ENCODE measurements around the gene N4BP2L1.
A peak's percentile ranks its signal among the peaks of the same experiment; 100 is the strongest.
"Not testable (repeated sequence)": the region's sequence is repeated elsewhere in the genome, so short reads cannot be mapped to it uniquely, and the experiment has no call there.

Gene N4BP2L1

DNA sequence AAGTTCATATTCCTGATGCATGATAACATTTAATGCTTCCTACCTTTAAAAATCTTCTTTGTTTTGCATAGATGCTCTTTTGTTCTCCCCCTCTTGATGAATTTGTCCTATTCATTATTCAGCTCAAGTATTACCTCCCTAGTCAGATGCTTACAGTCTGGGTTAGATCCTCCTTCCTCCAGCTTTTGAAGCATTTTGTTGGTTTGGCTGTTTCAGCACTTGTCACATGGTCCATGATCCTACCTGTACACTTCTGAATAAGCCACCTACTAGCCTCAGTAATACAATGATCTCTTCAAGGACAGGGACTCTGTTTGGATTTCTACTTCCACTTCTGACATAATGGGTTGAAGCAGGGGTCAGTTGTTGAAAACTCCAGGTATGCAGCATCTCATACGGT lies 37.4 kb downstream of the N4BP2L1 start:
- no peaks in the 10 kb centered on the region for H3K36me3 Mint-ChIP-seq
- H3K9me3 Mint-ChIP-seq: no peaks in the 10 kb centered on the region
- DNase-seq (ENCODE audit: low spot score in 2 of 2) (no peak), ATAC-seq (ENCODE audit: low read depth) (no peak)
- H3K4me1 Mint-ChIP-seq: peaks cover 2% of the 10 kb centered on the region
- H3K27ac Mint-ChIP-seq: no peak overlapping the region
- no peak overlapping the region for H3K4me3 Mint-ChIP-seq
- no peaks in the 10 kb centered on the region for H3K27me3 Mint-ChIP-seq

DNA sequence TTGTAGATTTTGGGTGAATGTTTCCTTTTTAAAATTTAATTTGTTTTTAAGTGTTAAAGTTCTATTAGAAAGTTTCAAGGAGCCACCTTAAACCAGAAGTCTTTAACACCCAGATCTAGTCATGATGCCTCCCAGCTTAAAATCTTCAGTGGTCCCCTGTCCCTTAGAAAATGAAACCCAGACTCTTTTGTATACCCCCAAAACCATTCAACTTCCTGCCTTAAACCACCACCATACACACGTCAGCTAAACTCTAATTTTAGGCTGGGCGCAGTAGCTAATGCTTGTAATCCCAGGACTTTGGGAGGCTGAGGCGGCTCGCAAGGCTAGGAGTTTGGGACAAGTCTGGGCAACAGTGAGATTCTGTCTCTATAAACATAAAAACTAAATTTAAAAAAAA lies 37.9 kb downstream of the N4BP2L1 start:
- Mint-ChIP-seq H3K27me3 (no peaks in the 10 kb centered on the region), H3K9me3 (no peaks in the 10 kb centered on the region), H3K4me3 (no peak overlapping the region), H3K36me3 (no peaks in the 10 kb centered on the region), H3K4me1 (peaks cover 2% of the 10 kb centered on the region), H3K27ac (no peak overlapping the region)
- DNase-seq (ENCODE audit: low spot score in 2 of 2) (no peak), ATAC-seq (ENCODE audit: low read depth) (no peak)

DNA sequence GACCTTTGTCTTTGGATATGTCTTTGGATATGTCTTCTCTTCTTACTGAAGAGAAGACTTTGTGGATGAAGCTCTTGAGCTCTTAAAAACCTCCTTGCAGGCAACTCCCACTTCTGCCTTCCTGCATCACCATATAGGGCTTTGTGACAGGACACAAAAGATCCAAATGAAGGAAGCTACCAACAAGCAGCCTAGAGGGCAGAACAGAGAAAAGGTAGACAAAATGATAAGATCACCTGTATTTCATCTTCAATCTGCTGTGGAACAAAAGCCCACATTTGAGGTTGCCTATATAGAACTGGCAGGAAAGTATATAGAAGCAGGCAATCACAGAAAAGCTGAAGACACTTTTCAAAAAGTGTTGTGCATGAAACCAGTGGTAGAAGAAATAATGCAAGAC lies 42.5 kb downstream of the N4BP2L1 start:
- Mint-ChIP-seq H3K4me1 (peaks cover under 1% of the 10 kb centered on the region), H3K36me3 (no peaks in the 10 kb centered on the region), H3K27ac (no peak overlapping the region), H3K27me3 (no peaks in the 10 kb centered on the region), H3K9me3 (no peaks in the 10 kb centered on the region), H3K4me3 (no peak overlapping the region)
- DNase-seq (ENCODE audit: low spot score in 2 of 2): no peak
- no peak for ATAC-seq (ENCODE audit: low read depth)

DNA sequence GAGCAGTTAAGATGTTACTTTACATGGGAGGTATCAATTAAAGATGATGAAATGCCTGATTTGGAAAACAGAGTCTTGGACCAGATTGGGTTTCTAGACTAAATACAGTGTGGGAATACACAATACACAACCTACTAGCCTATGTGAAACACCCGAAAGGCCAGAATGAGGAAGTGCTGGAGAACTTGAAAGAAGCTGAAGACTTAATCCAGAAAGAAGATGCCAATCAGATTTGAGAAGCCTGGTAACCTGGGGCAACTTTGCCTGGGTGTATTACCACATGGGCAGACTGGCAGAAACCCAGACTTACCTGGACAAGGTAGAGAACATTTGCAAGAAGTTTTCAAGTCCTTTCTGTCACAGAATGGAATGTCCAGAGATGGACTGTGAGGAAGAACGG lies 43.2 kb downstream of the N4BP2L1 start:
- Mint-ChIP-seq H3K4me3 (no peak overlapping the region), H3K4me1 (no peaks in the 10 kb centered on the region), H3K27ac (no peak overlapping the region), H3K27me3 (no peaks in the 10 kb centered on the region), H3K36me3 (no peaks in the 10 kb centered on the region), H3K9me3 (no peaks in the 10 kb centered on the region)
- peak; percentile 53 for ATAC-seq (ENCODE audit: low read depth)
- DNase-seq (ENCODE audit: low spot score in 2 of 2): no peak

DNA sequence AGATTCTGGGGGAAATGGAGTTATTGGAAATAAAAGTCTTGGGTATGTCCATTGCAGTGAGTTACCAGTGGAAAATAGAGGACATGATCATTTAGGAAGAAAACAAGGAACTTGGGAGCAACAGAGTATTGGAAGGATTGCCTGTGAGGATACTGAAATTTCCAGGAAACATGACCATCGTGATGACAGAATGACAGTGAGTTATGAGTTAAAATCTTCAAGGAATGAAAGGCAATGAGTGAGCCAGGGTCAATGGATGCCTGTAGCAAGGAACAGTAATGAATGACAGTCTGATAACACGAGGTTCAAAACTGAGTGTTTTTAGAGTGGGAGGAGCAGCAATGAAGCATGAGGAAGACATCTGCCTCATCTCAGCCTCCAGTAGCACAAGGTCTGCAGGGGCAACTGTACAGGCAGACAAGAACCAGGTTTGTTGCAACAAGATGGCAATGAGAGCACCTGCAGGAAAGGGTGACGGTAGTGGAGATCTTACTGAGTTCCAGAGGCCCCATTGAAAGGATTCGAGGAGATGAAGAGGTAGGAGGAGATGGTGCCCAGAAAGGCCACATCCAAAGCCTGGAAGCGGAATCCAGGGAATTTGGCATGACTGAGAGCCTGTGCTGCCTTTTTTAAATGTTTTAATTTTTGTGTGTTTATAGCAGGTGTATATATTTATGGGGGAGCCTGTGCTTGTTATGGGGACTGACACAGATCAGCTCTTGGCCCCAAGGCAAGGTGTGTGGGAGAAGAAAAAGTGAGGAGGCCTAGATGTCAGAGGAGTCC lies 43.9 kb downstream of the N4BP2L1 start:
- Mint-ChIP-seq H3K27ac (no peak overlapping the region), H3K27me3 (no peaks in the 10 kb centered on the region), H3K4me3 (no peak overlapping the region), H3K36me3 (peaks cover 2% of the 10 kb centered on the region), H3K4me1 (no peaks in the 10 kb centered on the region), H3K9me3 (no peaks in the 10 kb centered on the region)
- DNase-seq (ENCODE audit: low spot score in 2 of 2) (no peak), ATAC-seq (ENCODE audit: low read depth) (no peak)

DNA sequence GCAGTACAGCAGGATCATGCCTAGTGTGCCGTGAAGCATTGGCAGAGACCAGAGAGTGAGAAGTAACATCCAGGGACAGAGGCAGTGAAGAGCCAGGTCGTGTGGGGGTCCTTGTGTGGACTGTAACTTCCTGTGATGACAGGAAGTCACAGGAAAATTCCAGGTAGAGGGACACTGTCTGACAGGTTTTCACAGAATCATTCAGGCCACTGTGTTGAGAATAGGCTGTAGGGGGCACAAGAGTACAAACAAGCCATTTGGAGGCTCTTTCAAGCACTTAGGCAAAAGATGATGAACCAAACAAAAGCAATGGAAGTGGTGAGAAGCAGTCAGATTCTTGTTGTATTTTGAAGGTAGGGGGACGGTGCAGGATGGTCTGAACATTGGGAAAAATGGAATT lies 46.4 kb downstream of the N4BP2L1 start:
- Mint-ChIP-seq H3K4me1 (no peaks in the 10 kb centered on the region), H3K36me3 (peaks cover 4% of the 10 kb centered on the region), H3K27me3 (no peaks in the 10 kb centered on the region), H3K9me3 (no peaks in the 10 kb centered on the region), H3K27ac (no peak overlapping the region), H3K4me3 (no peak overlapping the region)
- no peak for ATAC-seq (ENCODE audit: low read depth)
- no peak for DNase-seq (ENCODE audit: low spot score in 2 of 2)

DNA sequence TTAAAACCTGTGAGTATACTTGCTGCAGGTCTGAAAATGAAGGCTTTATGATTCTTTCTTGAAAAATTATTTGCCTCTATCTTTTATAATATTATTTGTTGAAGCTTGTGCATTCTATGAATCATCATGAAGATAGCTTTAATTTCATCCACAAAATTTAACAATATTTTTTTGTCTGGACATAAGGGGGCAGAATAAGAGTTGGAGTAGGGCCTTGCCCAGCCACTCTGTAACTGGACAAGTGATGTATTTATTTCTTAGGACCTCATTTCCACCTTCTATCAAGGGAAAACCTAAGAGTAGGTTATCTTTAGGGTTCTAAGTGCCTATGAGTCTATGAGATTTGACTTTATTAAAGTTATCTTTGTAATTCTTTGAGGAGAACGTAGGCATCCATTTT lies 49.9 kb downstream of the N4BP2L1 start:
- H3K27me3 Mint-ChIP-seq: no peaks in the 10 kb centered on the region
- H3K36me3 Mint-ChIP-seq: peaks cover 21% of the 10 kb centered on the region
- no peak for DNase-seq (ENCODE audit: low spot score in 2 of 2)
- no peaks in the 10 kb centered on the region for H3K9me3 Mint-ChIP-seq
- no peak overlapping the region for H3K4me3 Mint-ChIP-seq
- no peak overlapping the region for H3K27ac Mint-ChIP-seq
- H3K4me1 Mint-ChIP-seq: no peaks in the 10 kb centered on the region
- no peak for ATAC-seq (ENCODE audit: low read depth)

DNA sequence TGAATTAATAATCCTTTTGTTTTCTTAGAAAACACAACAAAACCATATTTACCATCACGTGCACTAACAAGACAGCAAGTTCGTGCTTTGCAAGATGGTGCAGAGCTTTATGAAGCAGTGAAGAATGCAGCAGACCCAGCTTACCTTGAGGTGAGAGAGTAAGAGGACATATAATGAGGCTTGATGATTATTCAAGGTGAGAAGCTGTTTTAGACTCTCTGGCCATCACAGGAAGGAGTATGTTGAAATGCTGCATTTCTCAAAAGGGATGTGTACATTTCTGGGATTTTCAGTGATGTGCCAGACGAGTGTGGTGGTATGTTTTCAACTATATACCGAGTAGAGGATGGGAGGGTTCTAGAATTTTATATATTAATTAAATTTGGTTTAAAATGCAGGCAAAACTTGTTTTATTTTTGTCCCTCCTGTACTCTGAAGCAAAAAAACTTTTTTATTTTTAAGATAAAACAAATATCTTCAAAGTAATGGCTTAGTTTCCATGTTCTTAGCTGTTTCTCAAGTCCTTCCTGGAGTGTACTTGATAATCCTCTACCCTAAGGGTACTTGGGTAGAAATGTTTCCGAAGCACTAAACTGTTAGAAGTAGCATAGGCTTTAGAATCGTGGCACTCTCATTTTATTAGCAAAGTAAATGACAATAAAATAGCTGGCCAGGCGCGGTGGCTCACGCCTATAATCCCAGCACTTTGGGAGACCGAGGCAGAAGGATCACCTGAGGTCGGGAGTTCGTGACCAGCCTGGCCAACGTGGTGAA lies 51.1 kb downstream of the N4BP2L1 start:
- H3K27ac Mint-ChIP-seq: no peak overlapping the region

DNA sequence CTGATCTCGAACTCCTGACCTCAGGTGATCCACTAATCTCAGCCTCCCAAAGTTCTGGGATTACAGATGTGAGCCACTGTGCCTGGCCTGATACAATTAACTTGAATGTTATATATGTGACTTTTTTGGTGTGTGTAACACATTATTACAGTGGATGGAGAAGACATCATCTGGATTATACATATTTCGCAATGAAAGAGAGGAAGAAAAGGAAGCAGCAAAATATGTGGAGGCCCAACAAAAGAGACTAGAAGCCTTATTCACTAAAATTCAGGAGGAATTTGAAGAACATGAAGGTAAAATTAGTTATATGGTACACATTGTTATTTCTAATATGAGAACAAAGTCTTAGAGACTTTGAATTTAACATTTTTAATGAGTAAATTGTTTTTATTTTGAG lies 57.1 kb downstream of the N4BP2L1 start:
- Mint-ChIP-seq H3K4me1 (no peaks in the 10 kb centered on the region), H3K9me3 (peaks cover 1% of the 10 kb centered on the region), H3K36me3 (peaks cover 26% of the 10 kb centered on the region), H3K27me3 (no peaks in the 10 kb centered on the region), H3K27ac (no peak overlapping the region), H3K4me3 (no peak overlapping the region)
- no peak for DNase-seq (ENCODE audit: low spot score in 2 of 2)
- no peak for ATAC-seq (ENCODE audit: low read depth)

More for the DNA sequence above, 51.1 kb downstream of the N4BP2L1 start:
- Mint-ChIP-seq H3K36me3 (peaks cover 28% of the 10 kb centered on the region), H3K9me3 (no peaks in the 10 kb centered on the region), H3K4me3 (no peak overlapping the region), H3K4me1 (no peaks in the 10 kb centered on the region), H3K27me3 (no peaks in the 10 kb centered on the region)
- DNase-seq (ENCODE audit: low spot score in 2 of 2) (no peak), ATAC-seq (ENCODE audit: low read depth) (no peak)

DNA sequence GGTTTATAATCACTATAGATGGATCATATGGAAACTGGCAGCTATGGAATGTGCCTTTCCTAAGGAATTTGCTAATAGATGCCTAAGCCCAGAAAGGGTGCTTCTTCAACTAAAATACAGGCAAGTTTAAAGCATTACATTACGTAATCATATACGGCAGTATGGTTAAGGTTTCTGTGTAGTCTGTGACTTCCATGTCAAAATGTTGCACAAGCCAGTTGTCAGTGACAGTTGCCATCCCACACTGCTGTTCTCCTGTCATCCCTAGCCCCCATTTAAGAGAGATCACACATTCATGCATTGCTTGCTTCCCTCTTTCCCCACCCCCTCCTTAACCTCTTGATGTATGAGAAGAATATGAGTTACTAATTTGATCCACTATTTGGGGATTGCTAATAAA lies 65.4 kb downstream of the N4BP2L1 start:
- Mint-ChIP-seq H3K27me3 (no peaks in the 10 kb centered on the region), H3K4me3 (no peak overlapping the region), H3K9me3 (no peaks in the 10 kb centered on the region), H3K27ac (peak overlapping the region; percentile 7), H3K36me3 (peaks cover 9% of the 10 kb centered on the region), H3K4me1 (no peaks in the 10 kb centered on the region)
- no peak for DNase-seq (ENCODE audit: low spot score in 2 of 2)
- ATAC-seq (ENCODE audit: low read depth): no peak

DNA sequence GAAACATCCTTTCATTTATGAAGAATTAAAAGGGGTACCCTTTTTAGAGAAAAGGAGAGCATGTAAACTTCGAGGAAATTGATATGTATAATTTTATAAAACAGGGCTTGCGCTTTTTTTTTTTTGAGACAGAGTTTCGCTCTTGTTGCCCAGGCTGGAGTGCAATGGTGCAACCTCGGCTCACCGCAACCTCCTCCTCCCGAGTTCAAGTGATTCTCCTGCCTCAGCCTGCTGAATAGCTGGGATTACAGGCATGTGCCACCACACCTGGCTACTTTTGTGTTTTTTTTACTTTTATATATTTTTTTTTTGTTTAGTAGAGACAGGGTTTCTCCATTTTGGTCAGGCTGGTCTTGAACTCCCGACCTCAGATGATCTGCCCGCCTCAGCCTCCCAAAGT lies 72.0 kb downstream of the N4BP2L1 start:
- H3K9me3 Mint-ChIP-seq; DNase-seq (ENCODE audit: low spot score in 2 of 2); H3K4me3 Mint-ChIP-seq; ATAC-seq (ENCODE audit: low read depth); H3K27ac Mint-ChIP-seq; H3K27me3 Mint-ChIP-seq; H3K4me1 Mint-ChIP-seq; H3K36me3 Mint-ChIP-seq: not testable (repeated sequence)

DNA sequence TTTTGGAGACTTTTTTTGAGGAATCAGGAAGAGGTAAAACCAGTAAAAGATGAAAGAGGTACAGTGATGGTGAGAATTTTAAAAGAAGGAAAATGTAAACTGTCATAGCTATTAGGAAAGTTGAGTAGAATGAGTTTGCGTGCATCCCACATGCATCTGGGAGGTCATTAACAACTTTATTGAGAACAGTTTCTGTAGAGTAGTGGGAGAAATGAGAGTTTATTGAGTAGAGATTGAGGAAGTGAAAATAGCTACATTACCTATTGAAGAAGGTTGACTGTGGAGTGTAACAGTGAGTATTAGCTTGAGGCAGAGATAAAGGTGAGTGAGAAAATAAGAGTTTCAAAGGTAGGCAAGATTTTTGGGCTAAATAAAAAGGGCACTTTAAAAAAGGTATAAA lies 73.9 kb downstream of the N4BP2L1 start:
- H3K36me3 Mint-ChIP-seq: peaks cover 4% of the 10 kb centered on the region
- peak; percentile 80 for ATAC-seq (ENCODE audit: low read depth)
- no peaks in the 10 kb centered on the region for H3K27me3 Mint-ChIP-seq

DNA sequence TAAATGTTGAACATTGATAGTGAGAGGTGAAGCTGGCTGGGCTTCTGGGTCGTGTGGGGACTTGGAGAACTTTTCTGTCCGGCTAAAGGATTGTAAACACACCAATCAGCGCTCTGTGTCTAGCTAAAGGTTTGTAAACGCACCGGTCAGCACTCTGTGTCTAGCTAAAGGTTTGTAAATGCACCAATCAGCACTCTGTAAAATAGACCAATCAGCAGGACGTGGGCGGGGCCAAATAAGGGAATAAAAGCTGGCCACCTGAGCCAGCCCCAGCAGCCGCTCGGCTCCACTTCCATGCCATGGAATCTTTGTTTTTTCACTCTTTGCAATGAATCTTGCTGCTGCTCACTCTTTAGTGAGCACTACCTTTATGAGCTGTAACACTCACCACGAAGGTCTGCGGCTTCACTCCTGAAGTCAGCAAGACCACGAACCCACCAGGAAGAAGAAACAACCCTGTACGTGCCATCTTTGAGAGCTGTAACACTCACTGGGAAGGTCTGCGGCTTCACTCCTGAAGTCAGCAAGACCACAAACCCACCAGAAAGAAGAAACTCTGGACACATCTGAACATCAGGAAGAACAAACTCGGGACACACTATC lies 77.0 kb downstream of the N4BP2L1 start:
- not testable (repeated sequence) for H3K9me3 Mint-ChIP-seq; ATAC-seq (ENCODE audit: low read depth); DNase-seq (ENCODE audit: low spot score in 2 of 2); H3K27ac Mint-ChIP-seq; H3K4me3 Mint-ChIP-seq; H3K4me1 Mint-ChIP-seq; H3K27me3 Mint-ChIP-seq
- peaks cover 10% of the 10 kb centered on the region for H3K36me3 Mint-ChIP-seq

More for the DNA sequence above, 73.9 kb downstream of the N4BP2L1 start:
- Mint-ChIP-seq H3K9me3 (no peaks in the 10 kb centered on the region), H3K27ac (no peak overlapping the region), H3K4me3 (no peak overlapping the region), H3K4me1 (no peaks in the 10 kb centered on the region)
- DNase-seq (ENCODE audit: low spot score in 2 of 2): no peak

All from memory B cell (primary cell).